Testis (tissue), 2 donors: ENCODE measurements around the gene SERPINE2.

Experiments
- POLR2A ChIP-seq: fragments of 450-650 bp; IDR thresholded peaks from one replicate; pipeline ENCODE4 v1.6.1; 2017; ENCODE audit warnings: antibody characterized with exemption, mild to moderate bottlenecking, moderate library complexity
- TF ChIP-seq, protein P1 (sequence below), 3 experiments: fragments of 450-650 bp in 2 of 3; fragments of 200-600 bp in 1 of 3; sonication (generic) in 1 of 3; IDR thresholded peaks; one replicate each; pipeline ENCODE4 v1.5.1; 2016 to 2019; ENCODE audit warnings: antibody characterized with exemption in 3 of 3, mild to moderate bottlenecking in 2 of 3, moderate library complexity in 1 of 3

GRCh38 chr2:223952280-223952968, 86.7 kb downstream of the SERPINE2 start:
- TF ChIP-seq, protein P1, sequence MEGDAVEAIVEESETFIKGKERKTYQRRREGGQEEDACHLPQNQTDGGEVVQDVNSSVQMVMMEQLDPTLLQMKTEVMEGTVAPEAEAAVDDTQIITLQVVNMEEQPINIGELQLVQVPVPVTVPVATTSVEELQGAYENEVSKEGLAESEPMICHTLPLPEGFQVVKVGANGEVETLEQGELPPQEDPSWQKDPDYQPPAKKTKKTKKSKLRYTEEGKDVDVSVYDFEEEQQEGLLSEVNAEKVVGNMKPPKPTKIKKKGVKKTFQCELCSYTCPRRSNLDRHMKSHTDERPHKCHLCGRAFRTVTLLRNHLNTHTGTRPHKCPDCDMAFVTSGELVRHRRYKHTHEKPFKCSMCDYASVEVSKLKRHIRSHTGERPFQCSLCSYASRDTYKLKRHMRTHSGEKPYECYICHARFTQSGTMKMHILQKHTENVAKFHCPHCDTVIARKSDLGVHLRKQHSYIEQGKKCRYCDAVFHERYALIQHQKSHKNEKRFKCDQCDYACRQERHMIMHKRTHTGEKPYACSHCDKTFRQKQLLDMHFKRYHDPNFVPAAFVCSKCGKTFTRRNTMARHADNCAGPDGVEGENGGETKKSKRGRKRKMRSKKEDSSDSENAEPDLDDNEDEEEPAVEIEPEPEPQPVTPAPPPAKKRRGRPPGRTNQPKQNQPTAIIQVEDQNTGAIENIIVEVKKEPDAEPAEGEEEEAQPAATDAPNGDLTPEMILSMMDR (IDR thresholded peaks at IDR 0.05), result no peak
- TF ChIP-seq POLR2A, result no peak
